ENCODE measurements around the gene ZNF436. TPM values are rescaled to one million over a fixed set of nuclear protein-coding genes. Genes with fewer than 3 reads are reported as not detected.

ZNF436 gene
- total RNA-seq, 1 experiment from 2014 or later = 14.0 TPM

DNA sequence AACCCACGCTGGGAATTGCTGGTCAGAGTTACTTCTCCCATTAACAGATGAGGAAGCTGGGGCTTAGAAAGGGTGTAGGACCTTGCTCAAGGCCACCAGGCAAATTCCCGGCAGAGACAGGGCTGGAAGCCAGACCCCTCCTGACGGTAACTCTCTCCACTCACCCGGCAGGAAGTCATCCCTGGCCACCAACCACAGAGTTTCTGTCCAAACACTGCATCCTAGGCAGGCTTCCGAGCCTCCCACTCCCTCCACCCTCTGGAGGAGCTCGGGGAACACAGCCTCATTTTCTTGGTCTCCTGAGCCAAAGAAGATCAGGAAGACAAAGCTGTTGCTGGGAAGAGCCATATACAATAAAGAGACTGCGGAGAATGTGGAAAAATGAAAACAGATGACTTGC, 25.0 kb upstream of the ZNF436 start:
- intact Hi-C loops (cut with micrococcal nuclease; ENCODE audit: unreplicated experiment) = no loop called here
- Histone ChIP-seq H3K4me3 (no peak overlapping the region), H3F3A (ENCODE audit: insufficient read depth, low read depth) (no peaks in the 10 kb centered on the region), H3K9me3 (ENCODE audit: insufficient read depth, low read depth) (no peaks in the 10 kb centered on the region), H3K79me2 (ENCODE audit: low read depth) (no peaks in the 10 kb centered on the region), H3K4me2 (no peak overlapping the region), H3K4me1 (replicated peaks; ENCODE audit: insufficient read depth) (0 out of 2 replicates have a peak, but pooled peaks cover 10% of the 10 kb centered on the region), H2AFZ (no peak overlapping the region), H3K9me2 (ENCODE audit: insufficient read depth) (no peaks in the 10 kb centered on the region), H3K27ac (no peak overlapping the region), H4K20me1 (ENCODE audit: insufficient read depth) (no peaks in the 10 kb centered on the region), H3K27me3 (ENCODE audit: insufficient read depth, low read depth) (no peaks in the 10 kb centered on the region), H3K36me3 (ENCODE audit: low read depth) (no peaks in the 10 kb centered on the region)
- CTCF ChIA-PET = interaction anchor here (0.6 to 1.6 kb wide), 5 partner anchors 9 to 52 kb away, joined by 3 to 5 read pairs (median 4); no protein-coding TSS in a partner anchor
- no peak for TF ChIP-seq EZH2 (IDR thresholded peaks at IDR 0.05; ENCODE audit: low read depth)
- TF ChIP-seq, protein P1, sequence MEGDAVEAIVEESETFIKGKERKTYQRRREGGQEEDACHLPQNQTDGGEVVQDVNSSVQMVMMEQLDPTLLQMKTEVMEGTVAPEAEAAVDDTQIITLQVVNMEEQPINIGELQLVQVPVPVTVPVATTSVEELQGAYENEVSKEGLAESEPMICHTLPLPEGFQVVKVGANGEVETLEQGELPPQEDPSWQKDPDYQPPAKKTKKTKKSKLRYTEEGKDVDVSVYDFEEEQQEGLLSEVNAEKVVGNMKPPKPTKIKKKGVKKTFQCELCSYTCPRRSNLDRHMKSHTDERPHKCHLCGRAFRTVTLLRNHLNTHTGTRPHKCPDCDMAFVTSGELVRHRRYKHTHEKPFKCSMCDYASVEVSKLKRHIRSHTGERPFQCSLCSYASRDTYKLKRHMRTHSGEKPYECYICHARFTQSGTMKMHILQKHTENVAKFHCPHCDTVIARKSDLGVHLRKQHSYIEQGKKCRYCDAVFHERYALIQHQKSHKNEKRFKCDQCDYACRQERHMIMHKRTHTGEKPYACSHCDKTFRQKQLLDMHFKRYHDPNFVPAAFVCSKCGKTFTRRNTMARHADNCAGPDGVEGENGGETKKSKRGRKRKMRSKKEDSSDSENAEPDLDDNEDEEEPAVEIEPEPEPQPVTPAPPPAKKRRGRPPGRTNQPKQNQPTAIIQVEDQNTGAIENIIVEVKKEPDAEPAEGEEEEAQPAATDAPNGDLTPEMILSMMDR (conservative IDR thresholded peaks at IDR 0.05) = no peak
- no peak for DNase-seq
- BruUV-seq (replicated peaks) = no TSS peak
- POLR2A ChIA-PET (ENCODE audit: unreplicated experiment) = interaction anchor here (0.8 kb wide), 1 partner anchor 17 kb away, joined by 3 read pairs; no protein-coding TSS in a partner anchor

DNA sequence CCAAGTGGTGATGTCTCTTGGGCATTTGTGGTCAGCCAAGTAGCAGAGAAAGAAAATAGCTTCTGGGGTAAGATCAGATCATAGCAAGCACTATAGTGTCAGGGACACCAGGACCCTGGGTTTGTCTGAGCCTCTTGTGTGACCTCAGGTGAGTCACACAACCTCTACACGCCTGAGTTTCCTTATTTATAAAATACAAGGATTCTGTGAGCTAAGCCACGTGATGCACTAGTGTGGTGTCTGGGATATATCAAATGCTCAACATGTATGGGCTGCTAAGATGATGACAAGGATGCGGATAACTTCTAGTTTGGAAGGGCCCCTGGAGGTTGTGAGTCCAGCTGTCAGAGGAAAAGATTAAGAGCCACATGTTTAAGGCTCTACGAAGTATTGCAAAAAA, 24.5 kb upstream of the ZNF436 start:
- no peaks in the 10 kb centered on the region for H3K36me3 ChIP-seq (ENCODE audit: low read depth)
- POLR2A ChIA-PET (ENCODE audit: unreplicated experiment) = interaction anchor here (0.8 kb wide), 1 partner anchor 17 kb away, joined by 3 read pairs; no protein-coding TSS in a partner anchor
- no peaks in the 10 kb centered on the region for H3K79me2 ChIP-seq (ENCODE audit: low read depth)
- no peak for TF ChIP-seq EZH2 (IDR thresholded peaks at IDR 0.05; ENCODE audit: low read depth)
- TF ChIP-seq, protein P1 (conservative IDR thresholded peaks at IDR 0.05) = no peak
- no peak overlapping the region for H3K4me2 ChIP-seq
- H3K4me3 ChIP-seq = no peak overlapping the region
- H3K9me3 ChIP-seq (ENCODE audit: insufficient read depth, low read depth) = no peaks in the 10 kb centered on the region
- H3K27ac ChIP-seq = no peak overlapping the region
- BruUV-seq (replicated peaks) = no TSS peak
- DNase-seq = no peak
- 0 out of 2 replicates have a peak, but pooled peaks cover 10% of the 10 kb centered on the region for H3K4me1 ChIP-seq (replicated peaks; ENCODE audit: insufficient read depth)
- H4K20me1 ChIP-seq (ENCODE audit: insufficient read depth) = no peaks in the 10 kb centered on the region
- H3F3A ChIP-seq (ENCODE audit: insufficient read depth, low read depth) = no peaks in the 10 kb centered on the region
- no peaks in the 10 kb centered on the region for H3K9me2 ChIP-seq (ENCODE audit: insufficient read depth)
- intact Hi-C loops (cut with micrococcal nuclease; ENCODE audit: unreplicated experiment) = no loop called here
- no peaks in the 10 kb centered on the region for H3K27me3 ChIP-seq (ENCODE audit: insufficient read depth, low read depth)
- H2AFZ ChIP-seq = no peak overlapping the region
- CTCF ChIA-PET = interaction anchor here (0.5 to 1.6 kb wide), 4 partner anchors 9 to 121 kb away, joined by 3 to 6 read pairs (median 4); no protein-coding TSS in a partner anchor

DNA sequence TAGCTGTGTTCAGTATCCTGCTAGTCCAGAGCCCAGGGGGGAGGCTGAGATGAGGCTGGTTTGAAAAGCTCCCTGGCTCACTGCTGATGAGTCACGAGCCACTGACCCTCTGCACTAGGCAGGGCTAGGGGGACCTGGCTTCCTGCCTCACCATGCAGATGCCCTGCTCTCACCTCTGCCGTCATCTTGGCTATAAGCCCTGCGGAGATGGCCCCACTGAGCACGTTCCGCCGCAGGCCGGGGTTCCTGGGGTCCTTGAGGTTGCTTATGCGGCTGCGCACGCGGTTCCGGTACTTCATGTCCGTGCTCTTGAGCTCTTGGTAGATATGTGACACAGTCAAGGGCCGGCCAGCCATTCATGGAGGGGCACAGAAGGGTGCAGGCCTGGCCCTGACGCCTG, 24.1 kb upstream of the ZNF436 start:
- BruUV-seq (replicated peaks) = no TSS peak
- H3F3A ChIP-seq (ENCODE audit: insufficient read depth, low read depth) = no peaks in the 10 kb centered on the region
- DNase-seq = no peak
- H3K9me3 ChIP-seq (ENCODE audit: insufficient read depth, low read depth) = no peaks in the 10 kb centered on the region
- H3K4me3 ChIP-seq = no peak overlapping the region
- no peaks in the 10 kb centered on the region for H3K79me2 ChIP-seq (ENCODE audit: low read depth)
- H4K20me1 ChIP-seq (ENCODE audit: insufficient read depth) = no peaks in the 10 kb centered on the region
- H3K9me2 ChIP-seq (ENCODE audit: insufficient read depth) = no peaks in the 10 kb centered on the region
- H3K4me1 ChIP-seq (replicated peaks; ENCODE audit: insufficient read depth) = 0 out of 2 replicates have a peak, but pooled peaks cover 10% of the 10 kb centered on the region
- H3K27ac ChIP-seq = no peak overlapping the region
- no peak for TF ChIP-seq EZH2 (IDR thresholded peaks at IDR 0.05; ENCODE audit: low read depth)
- TF ChIP-seq, protein P1 (conservative IDR thresholded peaks at IDR 0.05) = no peak
- H3K27me3 ChIP-seq (ENCODE audit: insufficient read depth, low read depth) = no peaks in the 10 kb centered on the region
- POLR2A ChIA-PET (ENCODE audit: unreplicated experiment) = interaction anchor here (0.8 kb wide), 1 partner anchor 16 kb away, joined by 3 read pairs; no protein-coding TSS in a partner anchor
- intact Hi-C loops (cut with micrococcal nuclease; ENCODE audit: unreplicated experiment) = no loop called here
- no peaks in the 10 kb centered on the region for H3K36me3 ChIP-seq (ENCODE audit: low read depth)
- no peak overlapping the region for H3K4me2 ChIP-seq
- CTCF ChIA-PET = interaction anchor here (0.5 to 1.6 kb wide), 2 partner anchors 10 to 120 kb away, joined by 5 to 6 read pairs; no protein-coding TSS in a partner anchor
- no peak overlapping the region for H2AFZ ChIP-seq

Measured in PC-9 (cell line).